ENCODE results near the gene GREB1.

DNA sequence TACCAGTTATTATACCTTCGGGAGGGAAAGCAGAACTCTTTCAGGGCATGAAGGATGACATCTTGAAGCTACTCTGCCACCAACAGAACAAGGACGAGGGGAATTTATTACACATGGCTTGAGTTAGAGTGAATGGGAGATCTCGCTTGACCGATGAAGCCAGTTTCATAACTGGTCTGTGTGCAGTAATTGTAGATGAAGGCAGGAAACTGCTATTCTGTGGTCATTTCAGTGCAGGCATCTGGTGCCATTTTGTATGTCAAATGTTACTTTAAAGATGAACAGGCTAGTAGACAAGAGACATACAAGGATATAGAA lies 20.5 kb downstream of the GREB1 start:
- TF ChIP-seq POLR2A (IDR thresholded peaks at IDR 0.05) (no peak), POLR2AphosphoS5 (IDR thresholded peaks at IDR 0.05) (no peak)
- TF ChIP-seq, protein P1, sequence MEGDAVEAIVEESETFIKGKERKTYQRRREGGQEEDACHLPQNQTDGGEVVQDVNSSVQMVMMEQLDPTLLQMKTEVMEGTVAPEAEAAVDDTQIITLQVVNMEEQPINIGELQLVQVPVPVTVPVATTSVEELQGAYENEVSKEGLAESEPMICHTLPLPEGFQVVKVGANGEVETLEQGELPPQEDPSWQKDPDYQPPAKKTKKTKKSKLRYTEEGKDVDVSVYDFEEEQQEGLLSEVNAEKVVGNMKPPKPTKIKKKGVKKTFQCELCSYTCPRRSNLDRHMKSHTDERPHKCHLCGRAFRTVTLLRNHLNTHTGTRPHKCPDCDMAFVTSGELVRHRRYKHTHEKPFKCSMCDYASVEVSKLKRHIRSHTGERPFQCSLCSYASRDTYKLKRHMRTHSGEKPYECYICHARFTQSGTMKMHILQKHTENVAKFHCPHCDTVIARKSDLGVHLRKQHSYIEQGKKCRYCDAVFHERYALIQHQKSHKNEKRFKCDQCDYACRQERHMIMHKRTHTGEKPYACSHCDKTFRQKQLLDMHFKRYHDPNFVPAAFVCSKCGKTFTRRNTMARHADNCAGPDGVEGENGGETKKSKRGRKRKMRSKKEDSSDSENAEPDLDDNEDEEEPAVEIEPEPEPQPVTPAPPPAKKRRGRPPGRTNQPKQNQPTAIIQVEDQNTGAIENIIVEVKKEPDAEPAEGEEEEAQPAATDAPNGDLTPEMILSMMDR (IDR thresholded peaks at IDR 0.05), result no peak
